GM20000 (cell line): Measurements from ENCODE around the gene CDH23.

Source experiments
- DNase-seq: peaks from one replicate; pipeline ENCODE4 v3.0.0; 2012; ENCODE audit warnings: low spot score
- CTCF ChIP-seq: IDR thresholded peaks from 2 replicates; pipeline ENCODE4 v1.5.1; 2012; ENCODE audit warnings: mild to moderate bottlenecking, control low read depth; ENCODE audit errors: extremely low read depth, missing control alignments

Gene CDH23

DNA sequence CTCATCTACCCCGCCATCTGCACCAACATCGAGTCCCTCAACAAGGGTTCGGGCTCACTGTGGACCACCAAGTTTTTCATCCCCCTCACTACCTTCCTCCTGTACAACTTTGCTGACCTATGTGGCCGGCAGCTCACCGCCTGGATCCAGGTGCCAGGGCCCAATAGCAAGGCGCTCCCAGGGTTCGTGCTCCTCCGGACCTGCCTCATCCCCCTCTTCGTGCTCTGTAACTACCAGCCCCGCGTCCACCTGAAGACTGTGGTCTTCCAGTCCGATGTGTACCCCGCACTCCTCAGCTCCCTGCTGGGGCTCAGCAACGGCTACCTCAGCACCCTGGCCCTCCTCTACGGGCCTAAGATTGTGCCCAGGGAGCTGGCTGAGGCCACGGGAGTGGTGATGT, 34.6 kb upstream of the CDH23 start:
- DNase-seq = no peak
- no peak for TF ChIP-seq CTCF

GRCh38 chr10:71363936-71364335, 32.8 kb upstream of the CDH23 start:
- no peak for TF ChIP-seq CTCF
- no peak for DNase-seq

DNA sequence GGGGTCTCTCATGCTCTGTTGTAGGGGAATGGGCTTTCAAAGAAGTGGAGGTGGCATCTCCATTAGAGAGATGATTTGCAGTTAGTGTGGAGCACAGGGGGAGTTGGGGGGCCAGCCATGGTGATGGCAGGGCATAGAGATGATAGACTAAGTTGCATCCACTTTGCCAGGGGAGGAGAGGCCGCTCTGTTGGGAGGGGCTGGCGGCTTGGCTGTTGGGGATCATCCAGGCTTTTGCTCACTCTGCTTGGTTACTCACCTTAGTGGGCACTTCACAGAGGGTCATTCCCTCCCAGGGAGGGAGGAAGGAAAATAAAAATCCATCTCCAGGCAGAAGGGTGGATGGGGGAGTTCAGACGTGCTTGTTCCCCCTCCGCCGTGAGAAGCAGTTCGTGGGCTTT, 31.4 kb upstream of the CDH23 start:
- no peak for TF ChIP-seq CTCF
- DNase-seq = no peak

- DNase-seq = no peak
- TF ChIP-seq CTCF = no peak
Observed at GRCh38 chr10:71366690-71367089, 30.0 kb upstream of the CDH23 start.

DNA sequence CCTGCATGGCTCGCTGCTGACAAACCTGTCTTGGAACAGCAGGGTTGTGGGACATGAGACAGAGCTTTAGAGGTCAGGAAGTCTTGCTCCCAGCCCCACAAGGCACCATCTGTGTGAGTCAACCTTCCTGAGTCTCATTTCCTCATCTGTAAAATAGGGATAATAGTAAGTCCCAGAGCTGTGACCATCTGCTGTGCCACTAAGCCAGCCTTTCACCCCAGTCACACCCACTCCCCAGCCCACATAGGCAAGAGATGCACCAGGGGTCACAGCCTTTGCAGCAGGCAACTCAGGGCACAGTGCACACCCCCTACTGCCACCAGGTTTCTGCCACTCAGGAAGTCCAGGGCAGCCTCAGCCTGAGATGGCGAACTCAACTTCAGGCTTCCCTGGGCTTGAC, 29.4 kb upstream of the CDH23 start:
- DNase-seq = no peak
- no peak for TF ChIP-seq CTCF

DNA sequence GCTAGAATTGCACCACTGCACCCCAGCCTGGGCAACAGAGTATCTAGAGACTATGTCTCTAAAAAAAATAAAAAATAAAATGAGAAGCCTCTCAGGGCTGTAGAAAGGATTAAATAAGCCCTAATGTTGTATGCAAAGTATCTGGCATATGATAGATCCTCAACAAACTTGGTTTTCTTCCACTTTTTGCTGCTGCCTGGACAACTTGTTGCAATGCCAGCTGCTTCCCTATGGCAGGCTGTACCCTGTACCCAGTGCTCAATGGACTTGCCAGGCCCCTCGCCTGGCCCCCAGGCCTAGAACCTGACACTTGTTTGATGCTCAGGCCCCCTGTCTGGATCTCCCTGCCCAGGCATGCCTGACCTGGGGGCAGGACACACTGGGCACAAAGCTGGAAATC, 28.5 kb upstream of the CDH23 start:
- no peak for DNase-seq
- no peak for TF ChIP-seq CTCF

GRCh38 chr10:71368643-71369042, 28.1 kb upstream of the CDH23 start:
- TF ChIP-seq CTCF = no peak
- no peak for DNase-seq
